ENCODE results near the gene SCYL2. TPM values are rescaled to one million over a fixed set of nuclear protein-coding genes. Genes with fewer than 3 reads are reported as not detected.

SCYL2 gene
- total RNA-seq, 1 donor from 2014 or later = 68.7 TPM

- H2AFZ ChIP-seq (ENCODE audit: low read depth, low read length) = no peak overlapping the region
- FAIRE-seq = no peak
- H3K79me2 ChIP-seq (ENCODE audit: insufficient read depth, low read length) = no peaks in the 10 kb centered on the region
- Mint-ChIP-seq H3K27ac (ENCODE audit: unreplicated experiment) (no peak overlapping the region), H3K36me3 (ENCODE audit: low read depth, unreplicated experiment) (no peaks in the 10 kb centered on the region), H3K27me3 (ENCODE audit: low read depth, unreplicated experiment) (peaks cover 10% of the 10 kb centered on the region), H3K4me1 (ENCODE audit: low read depth, unreplicated experiment) (no peaks in the 10 kb centered on the region), H3K9me3 (ENCODE audit: unreplicated experiment) (no peaks in the 10 kb centered on the region), H3K4me3 (ENCODE audit: unreplicated experiment) (no peak overlapping the region)
- no peaks in the 10 kb centered on the region for H3K4me1 ChIP-seq (ENCODE audit: insufficient read depth, low read length)
- H3K9me3 ChIP-seq (ENCODE audit: insufficient read depth, low read depth, low read length) = no peaks in the 10 kb centered on the region
- no peak overlapping the region for H3K9ac ChIP-seq (ENCODE audit: low read length)
- no peak for DNase-seq (ENCODE audit: low read depth)
- no peak for TF ChIP-seq EZH2 (IDR thresholded peaks at IDR 0.05; ENCODE audit: insufficient read depth, low read length)
- no peak for TF ChIP-seq CTCF (IDR thresholded peaks at IDR 0.05; ENCODE audit: insufficient read depth, low read depth, low read length)
- no peak overlapping the region for H3K4me2 ChIP-seq (ENCODE audit: low read length)
- no peaks in the 10 kb centered on the region for H3K36me3 ChIP-seq (ENCODE audit: insufficient read depth, low read length)
- no peak overlapping the region for H3K27ac ChIP-seq (ENCODE audit: low read depth, low read length)
- no peaks in the 10 kb centered on the region for H4K20me1 ChIP-seq (ENCODE audit: insufficient read depth, low read length)
- peaks cover 2% of the 10 kb centered on the region for H3K27me3 ChIP-seq (ENCODE audit: insufficient read depth, low read length)
- H3K4me3 ChIP-seq (ENCODE audit: insufficient read depth, low read depth, low read length) = no peak overlapping the region
Observed at GRCh38 chr12:100372853-100373640, 106.1 kb downstream of the SCYL2 start.

GRCh38 chr12:100375038-100375735 is 108.2 kb downstream of the SCYL2 start:
- H3K36me3 ChIP-seq (ENCODE audit: insufficient read depth, low read length) = no peaks in the 10 kb centered on the region
- Mint-ChIP-seq H3K36me3 (ENCODE audit: low read depth, unreplicated experiment) (no peaks in the 10 kb centered on the region), H3K9me3 (ENCODE audit: unreplicated experiment) (no peaks in the 10 kb centered on the region), H3K4me1 (ENCODE audit: low read depth, unreplicated experiment) (no peaks in the 10 kb centered on the region), H3K27me3 (ENCODE audit: low read depth, unreplicated experiment) (peaks cover 10% of the 10 kb centered on the region), H3K27ac (ENCODE audit: unreplicated experiment) (no peak overlapping the region), H3K4me3 (ENCODE audit: unreplicated experiment) (no peak overlapping the region)
- no peak overlapping the region for H2AFZ ChIP-seq (ENCODE audit: low read depth, low read length)
- peak overlapping the region; percentile 25 for H3K4me2 ChIP-seq (ENCODE audit: low read length)
- H3K4me1 ChIP-seq (ENCODE audit: insufficient read depth, low read length) = no peaks in the 10 kb centered on the region
- peaks cover 2% of the 10 kb centered on the region for H3K27me3 ChIP-seq (ENCODE audit: insufficient read depth, low read length)
- TF ChIP-seq CTCF (IDR thresholded peaks at IDR 0.05; ENCODE audit: insufficient read depth, low read depth, low read length) (no peak), EZH2 (IDR thresholded peaks at IDR 0.05; ENCODE audit: insufficient read depth, low read length) (no peak)
- H3K9ac ChIP-seq (ENCODE audit: low read length) = no peak overlapping the region
- no peaks in the 10 kb centered on the region for H3K9me3 ChIP-seq (ENCODE audit: insufficient read depth, low read depth, low read length)
- FAIRE-seq = no peak
- peak; percentile 60 for DNase-seq (ENCODE audit: low read depth)
- no peak overlapping the region for H3K27ac ChIP-seq (ENCODE audit: low read depth, low read length)
- H4K20me1 ChIP-seq (ENCODE audit: insufficient read depth, low read length) = no peaks in the 10 kb centered on the region
- H3K4me3 ChIP-seq (ENCODE audit: insufficient read depth, low read depth, low read length) = no peak overlapping the region
- H3K79me2 ChIP-seq (ENCODE audit: insufficient read depth, low read length) = no peaks in the 10 kb centered on the region

Measured in astrocyte (in vitro differentiated cells and primary cell).